ENCODE measurements around the gene CNOT1.

CNOT1 gene

GRCh38 chr16:58515125-58515870 is 114.3 kb downstream of the CNOT1 start, which contains the start of gene SETD6:
Gene SETD6, plus strand, starts transcription at chr16:58515517. Its CDS starts 21 bp downstream, at chr16:58515538.
- TF ChIP-seq CTCF (IDR thresholded peaks at IDR 0.05; ENCODE audit: insufficient read depth, low read depth, low read length, missing control alignments): no peak
- H3K4me3 ChIP-seq (ENCODE audit: low read depth, low read length): peak within 1 kb of the TSS; percentile 62
- DNase-seq (ENCODE audit: low read depth): peak; percentile 90

DNA sequence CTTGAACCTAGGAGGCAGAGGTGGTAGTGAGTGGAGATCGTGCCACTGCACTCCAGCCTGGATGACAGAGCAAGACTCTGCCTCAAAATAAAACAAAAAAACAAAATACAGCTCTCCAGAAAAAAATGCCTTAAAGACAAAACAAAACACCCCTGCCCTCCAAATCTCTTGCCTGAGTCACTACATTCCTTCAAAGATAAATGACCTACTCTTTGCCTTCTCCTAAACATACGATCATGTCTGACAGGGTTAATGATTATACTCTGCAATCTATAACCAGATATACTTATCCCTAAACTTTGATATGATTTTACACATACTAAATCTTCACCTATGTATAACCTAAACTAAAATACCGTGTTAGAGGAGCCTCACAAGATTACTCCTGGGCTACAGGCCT is 115.8 kb downstream of the CNOT1 start:
- no peak overlapping the region for H3K4me3 ChIP-seq (ENCODE audit: low read depth, low read length)
- no peak for DNase-seq (ENCODE audit: low read depth)
- TF ChIP-seq CTCF (IDR thresholded peaks at IDR 0.05; ENCODE audit: insufficient read depth, low read depth, low read length, missing control alignments): no peak

GRCh38 chr16:58511933-58512815 is 117.5 kb downstream of the CNOT1 start:
- peak; percentile 80 for TF ChIP-seq CTCF (IDR thresholded peaks at IDR 0.05; ENCODE audit: insufficient read depth, low read depth, low read length, missing control alignments)
- peak; percentile 84 for DNase-seq (ENCODE audit: low read depth)
- H3K4me3 ChIP-seq (ENCODE audit: low read depth, low read length): no peak overlapping the region

DNA sequence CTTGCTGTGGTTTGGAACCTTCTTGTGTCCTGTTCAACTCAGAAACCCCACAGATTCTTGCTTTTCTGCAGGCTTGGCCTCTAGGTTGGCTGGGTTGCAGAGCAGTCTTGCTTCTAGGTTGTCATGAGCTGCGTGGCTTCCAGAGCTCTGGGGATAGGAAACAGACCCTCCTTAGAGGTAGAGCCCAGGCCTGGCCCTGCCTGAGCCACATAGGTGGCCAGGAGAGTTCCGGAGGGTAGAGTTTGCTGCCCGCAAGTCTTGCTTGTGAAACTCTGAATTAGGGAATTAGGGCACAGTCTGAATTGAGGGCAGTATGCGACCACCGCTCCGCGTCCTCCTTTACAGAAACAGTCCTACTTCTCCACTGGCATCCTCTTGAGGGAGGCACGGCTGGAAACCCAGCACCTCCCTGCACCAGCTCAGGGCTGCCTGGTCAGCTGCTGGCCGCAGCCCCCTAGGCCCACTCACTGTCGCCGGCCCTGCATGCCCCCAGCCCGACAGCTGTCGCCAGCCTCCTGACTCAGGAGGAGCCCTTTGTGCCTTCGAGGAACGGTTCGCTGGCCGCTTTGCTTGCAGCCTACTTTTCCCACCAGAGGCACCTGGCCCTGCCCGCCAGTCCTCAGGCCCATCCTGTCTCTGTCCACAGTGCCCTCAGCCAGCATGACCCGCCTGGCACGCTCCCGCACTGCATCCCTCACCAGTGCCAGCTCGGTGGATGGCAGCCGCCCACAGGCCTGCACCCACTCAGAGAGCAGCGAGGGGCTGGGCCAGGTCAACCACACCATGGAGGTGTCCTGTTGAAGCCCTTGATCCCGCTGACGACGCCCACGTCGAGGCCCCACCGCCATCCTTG is 118.6 kb downstream of the CNOT1 start:
- TF ChIP-seq CTCF (IDR thresholded peaks at IDR 0.05; ENCODE audit: insufficient read depth, low read depth, low read length, missing control alignments): no peak
- H3K4me3 ChIP-seq (ENCODE audit: low read depth, low read length): no peak overlapping the region
- no peak for DNase-seq (ENCODE audit: low read depth)

DNA sequence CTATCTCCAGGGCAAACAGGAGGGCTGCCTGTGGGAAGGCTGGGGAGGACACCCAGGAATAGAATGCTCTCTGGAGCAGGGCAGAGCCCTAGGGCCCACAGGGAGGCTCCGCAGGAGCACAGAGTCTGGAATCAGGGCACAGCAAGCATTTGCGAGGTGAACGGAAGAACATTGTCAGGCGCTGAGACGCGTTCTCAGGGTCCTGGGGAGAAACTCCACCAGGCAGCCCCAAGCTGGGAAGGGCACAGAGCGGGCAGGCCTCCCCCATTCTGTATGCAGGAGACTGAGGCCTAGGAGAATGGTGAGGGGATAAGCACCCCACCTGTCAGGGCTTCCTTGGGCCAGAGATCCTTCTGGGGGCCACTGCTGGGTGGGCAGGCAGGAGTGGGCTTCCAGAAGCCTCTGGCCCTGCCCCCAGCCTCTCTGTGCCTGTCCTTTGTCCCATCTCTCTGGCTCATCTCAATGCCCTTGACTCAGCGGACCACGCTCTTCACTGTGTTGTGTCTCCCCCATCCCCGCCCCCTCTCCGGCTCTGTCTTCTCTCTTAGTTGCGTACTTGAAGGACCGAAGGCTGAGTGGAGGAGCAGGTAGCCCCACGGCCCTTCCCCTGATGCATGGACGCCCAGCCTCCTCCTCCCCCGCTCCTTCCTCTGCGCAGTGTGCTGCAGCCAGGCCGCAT is 119.4 kb downstream of the CNOT1 start:
- H3K4me3 ChIP-seq (ENCODE audit: low read depth, low read length): no peak overlapping the region
- no peak for TF ChIP-seq CTCF (IDR thresholded peaks at IDR 0.05; ENCODE audit: insufficient read depth, low read depth, low read length, missing control alignments)
- DNase-seq (ENCODE audit: low read depth): no peak

Measured in GM12865 (cell line).